Pancreas (tissue), 10 donors: ENCODE data around the gene TRMT44. TPM values are rescaled to one million over a fixed set of nuclear protein-coding genes. Genes with fewer than 3 reads are reported as not detected.

ENCODE experiments used
- ATAC-seq, 4 donors: fragments of 200-7000 bp; cut with Tn5 transposase; one replicate each; pipeline versions ENCODE4 v1.8.0 to v1.9.1; 2020; ENCODE audit warnings: mild to moderate bottlenecking in 4 of 4, moderate library complexity in 4 of 4
- DNase-seq, 6 donors: peaks; one replicate each; pipeline ENCODE4 v3.0.0-alpha.2; 2020
- FAIRE-seq: peaks from 2 replicates; lab custom pipeline; 2012; peaks lifted over from hg19 to GRCh38; lab: Jason Lieb, UNC
- H3K27ac ChIP-seq, 4 donors: fragments of 200-600 bp; sonication (generic); 1 replicate in 3 of 4; 2 replicates in 1 of 4; pipeline versions ENCODE4 v1.5.0 to v1.8.0; 2020
- H3K27me3 ChIP-seq, 4 donors: fragments of 200-600 bp; one replicate each; pipeline ENCODE4 v1.8.0; 2021
- H3K36me3 ChIP-seq, 3 donors: fragments of 200-600 bp; sonication (generic) in 1 of 3; one replicate each; pipeline versions ENCODE4 v1.5.0 to v1.8.0; 2020 to 2021
- H3K4me1 ChIP-seq, 3 donors: fragments of 200-600 bp; one replicate each; pipeline ENCODE4 v1.8.0; 2021
- H3K4me3 ChIP-seq, 4 donors: fragments of 200-600 bp; sonication (generic) in 2 of 4; one replicate each; pipeline versions ENCODE4 v1.5.0 to v1.8.0; 2020 to 2021
- H3K9me3 ChIP-seq, 4 donors: fragments of 200-600 bp; one replicate each; pipeline ENCODE4 v1.8.0; 2021
- WGBS, 2 donors: extraction: QIAGEN DNeasy Blood & Tissue Kit; methylation state at CpG; one replicate each; pipeline ENCODE4 v1.1.7; 2013; 5-methylcytosine and 5-hydroxymethylcytosine counted together
- intact Hi-C, 3 donors: fragments of 100-400 bp; cut with DNase I; formaldehyde crosslinking; loops; one replicate each; pipeline versions ENCODE4 v1.11.1 to v1.14.2; 2022
- polyA plus RNA-seq, 2 donors: library from polyadenylated mRNA; stranded (reverse); fragments of 200-250 nt; gene quantifications; one replicate each; pipeline ENCODE4 v1.2.3, GENCODE V29; 2013
- total RNA-seq, 6 donors: library from RNA; stranded (reverse); fragmentation: NEBNext Ultra II Directional in 4 of 6; extraction: Animal tissue kit (Norgen Biotek cat#: 25700) in 4 of 6; gene quantifications; one replicate each; pipeline versions ENCODE4 v1.2.1 to v1.2.4, GENCODE V29; 2021 to 2023
- TF ChIP-seq, protein P1 (sequence below), 4 donors: fragments of 200-600 bp; sonication (generic) in 3 of 4; IDR thresholded peaks; one replicate each; pipeline versions ENCODE4 v1.5.0 to v1.8.0; 2021; ENCODE audit warnings: antibody characterized with exemption in 4 of 4
- donor health status: healthy with polysubstance abuse.
- donor health status: DM: no; HTN: no; CAD: no; lungs with moderate emphysema.
- donor health status: DM: no; HTN: no; CAD: no.
- donor health status: control.
- donor health status: control.
- donor health status: Bipolar disorder and iron deficiency.
- donor health status: DM: yes; HTN: yes; CAD: no.
- donor health status: DM: no; HTN: no; CAD: no.
- donor health status: DM: no; HTN: no; CAD: no.
- donor health status: DM: yes; HTN: yes; CAD: no.

Gene TRMT44
- total and polyA plus RNA-seq, 8 donors: 6.1 to 14.0 (median 8.7) TPM

- intact Hi-C loops: no loop called here
- Histone ChIP-seq H3K27me3 (no peaks in the 10 kb centered on the region), H3K36me3 (no peaks in the 10 kb centered on the region), H3K4me1 (peaks cover 0 to 2% (median 0%) of the 10 kb centered on the region in 3 donors), H3K4me3 (no peak overlapping the region), H3K9me3 (no peaks in the 10 kb centered on the region), H3K27ac (no peak overlapping the region)
- TF ChIP-seq, protein P1, sequence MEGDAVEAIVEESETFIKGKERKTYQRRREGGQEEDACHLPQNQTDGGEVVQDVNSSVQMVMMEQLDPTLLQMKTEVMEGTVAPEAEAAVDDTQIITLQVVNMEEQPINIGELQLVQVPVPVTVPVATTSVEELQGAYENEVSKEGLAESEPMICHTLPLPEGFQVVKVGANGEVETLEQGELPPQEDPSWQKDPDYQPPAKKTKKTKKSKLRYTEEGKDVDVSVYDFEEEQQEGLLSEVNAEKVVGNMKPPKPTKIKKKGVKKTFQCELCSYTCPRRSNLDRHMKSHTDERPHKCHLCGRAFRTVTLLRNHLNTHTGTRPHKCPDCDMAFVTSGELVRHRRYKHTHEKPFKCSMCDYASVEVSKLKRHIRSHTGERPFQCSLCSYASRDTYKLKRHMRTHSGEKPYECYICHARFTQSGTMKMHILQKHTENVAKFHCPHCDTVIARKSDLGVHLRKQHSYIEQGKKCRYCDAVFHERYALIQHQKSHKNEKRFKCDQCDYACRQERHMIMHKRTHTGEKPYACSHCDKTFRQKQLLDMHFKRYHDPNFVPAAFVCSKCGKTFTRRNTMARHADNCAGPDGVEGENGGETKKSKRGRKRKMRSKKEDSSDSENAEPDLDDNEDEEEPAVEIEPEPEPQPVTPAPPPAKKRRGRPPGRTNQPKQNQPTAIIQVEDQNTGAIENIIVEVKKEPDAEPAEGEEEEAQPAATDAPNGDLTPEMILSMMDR (IDR thresholded peaks at IDR 0.05): no peak
- WGBS, 2 donors: 26 to 36% methylated on average over 14 to 15 of the region's 15 CpGs
- ATAC-seq (peak; percentile 54 to 76 (median 66)), FAIRE-seq (no peak), DNase-seq (peak in 5 of 6 donors; percentile 32 to 75 (median 58))
Observed at GRCh38 chr4:8504279-8505007, 63.9 kb downstream of the TRMT44 start.

DNA sequence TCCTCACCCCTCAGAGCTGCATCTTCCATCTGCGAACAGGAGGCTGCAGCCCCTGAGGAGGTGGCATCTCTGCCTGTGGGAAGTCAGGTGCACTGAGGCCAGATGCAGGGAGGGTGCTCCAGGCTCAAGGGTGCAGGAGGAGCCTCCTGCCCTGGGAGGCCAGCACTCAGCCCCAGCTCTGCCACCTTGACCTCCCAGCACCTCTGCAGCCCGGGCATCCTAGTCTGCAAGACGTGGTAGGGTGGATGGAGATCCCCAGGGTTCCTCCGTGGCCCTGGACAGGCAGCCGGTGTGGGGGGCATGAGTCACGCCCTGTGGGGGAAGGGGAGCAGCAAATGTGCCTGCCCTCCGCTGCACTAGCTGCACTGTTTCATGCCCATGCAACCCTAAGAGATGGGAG lies 64.7 kb downstream of the TRMT44 start:
- FAIRE-seq (no peak), DNase-seq (no peak), ATAC-seq (no peak)
- peaks cover 0 to 2% (median 0%) of the 10 kb centered on the region in 3 donors for H3K4me1 ChIP-seq
- H3K9me3 ChIP-seq: no peaks in the 10 kb centered on the region
- no peak overlapping the region for H3K27ac ChIP-seq
- intact Hi-C loops: no loop called here
- H3K4me3 ChIP-seq: no peak overlapping the region
- TF ChIP-seq, protein P1 (IDR thresholded peaks at IDR 0.05): no peak
- no peaks in the 10 kb centered on the region for H3K27me3 ChIP-seq
- H3K36me3 ChIP-seq: no peaks in the 10 kb centered on the region
- 76 to 89% methylated on average over 7 of the region's 7 CpGs for WGBS, 2 donors

DNA sequence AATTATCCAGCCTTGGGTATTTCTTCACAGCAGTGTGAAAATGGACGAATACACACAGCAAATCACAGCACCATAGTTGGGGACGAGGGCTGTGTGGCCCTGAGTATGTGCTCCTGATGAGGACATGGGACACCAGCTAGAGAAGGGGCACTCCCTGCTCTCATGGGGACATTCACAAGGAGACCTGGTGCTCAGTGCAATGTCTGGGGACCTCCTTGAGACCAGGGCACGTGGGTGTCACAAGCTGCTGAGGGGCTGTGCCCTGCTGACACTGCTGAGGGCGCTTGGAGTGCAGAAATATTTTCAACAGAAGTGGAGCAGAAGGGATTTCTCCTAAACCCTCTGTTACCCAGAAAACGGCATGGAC lies 65.4 kb downstream of the TRMT44 start:
- Histone ChIP-seq H3K9me3 (no peaks in the 10 kb centered on the region), H3K27ac (peak overlapping the region in 2 of 4 donors; percentile 30 to 62), H3K4me3 (no peak overlapping the region), H3K27me3 (no peaks in the 10 kb centered on the region), H3K4me1 (peaks cover 0 to 2% (median 0%) of the 10 kb centered on the region in 3 donors), H3K36me3 (no peaks in the 10 kb centered on the region)
- TF ChIP-seq, protein P1 (IDR thresholded peaks at IDR 0.05): no peak
- no peak for DNase-seq
- 57 to 65% methylated on average over 5 of the region's 5 CpGs for WGBS, 2 donors
- no peak for ATAC-seq
- no peak for FAIRE-seq
- intact Hi-C loops: no loop called here

- WGBS, 2 donors: 47 to 53% methylated on average over 21 of the region's 21 CpGs
- no peak overlapping the region for H3K4me3 ChIP-seq
- no peak for FAIRE-seq
Observed at GRCh38 chr4:8506373-8507195, 66.0 kb downstream of the TRMT44 start.

More at GRCh38 chr4:8506373-8507195, 66.0 kb downstream of the TRMT44 start:
- no peaks in the 10 kb centered on the region for H3K9me3 ChIP-seq
- H3K4me1 ChIP-seq: peaks cover 0 to 2% (median 0%) of the 10 kb centered on the region in 3 donors
- ATAC-seq (peak in 3 of 4 donors; percentile 33 to 67 (median 47)), DNase-seq (peak in 2 of 6 donors; percentile 13 to 26)
- H3K27me3 ChIP-seq: no peaks in the 10 kb centered on the region
- no peaks in the 10 kb centered on the region for H3K36me3 ChIP-seq
- TF ChIP-seq, protein P1 (IDR thresholded peaks at IDR 0.05): no peak
- peak overlapping the region in 2 of 4 donors; percentile 30 to 62 for H3K27ac ChIP-seq
- intact Hi-C loops: no loop called here
